IMR-90 (cell line): ENCODE results near the gene CASP7. TPM values are rescaled to one million over a fixed set of nuclear protein-coding genes. Genes with fewer than 3 reads are reported as not detected.

Source experiments
- ATAC-seq: fragments of 200-7000 bp; cut with Tn5 transposase; 2 replicates; pipeline ENCODE4 v1.9.1; 2020; ENCODE audit warnings: low read depth, mild to moderate bottlenecking, moderate library complexity
- BruUV-seq: library from RNA; stranded (reverse); fragments of 400-500 nt; replicated peaks from 2 replicates; lab custom pipeline; 2021; lab: Mats Ljungman, UMichigan
- CTCF ChIA-PET: fragments of 300-600 bp; formaldehyde crosslinking; extraction: SDS; loops from one replicate; lab custom pipeline; 2021; ENCODE audit warnings: antibody characterized with exemption; lab: Yijun Ruan, JAX
- POLR2A ChIA-PET: fragments of 300-600 bp; sonication (Branson Sonifier 250); formaldehyde crosslinking; loops from one replicate; lab custom pipeline; 2022; ENCODE audit warnings: antibody characterized with exemption; ENCODE audit not compliant: unreplicated experiment; lab: Charles Lee
- DNase-seq: peaks from one replicate; pipeline ENCODE4 v3.0.0; 2013
- H2AFZ ChIP-seq: replicated peaks from 2 replicates; pipeline ENCODE3; 2013; ENCODE audit warnings: low read length, mild to moderate bottlenecking; ENCODE audit not compliant: poor library complexity
- H2AK5ac ChIP-seq: 2 replicates; pipeline ENCODE4 v1.6.1; 2013; ENCODE audit warnings: low read depth, low read length, inconsistent platforms
- H2AK9ac ChIP-seq: replicated peaks from 2 replicates; pipeline ENCODE3; 2013; ENCODE audit warnings: mild to moderate bottlenecking, low read depth, low read length, moderate library complexity; ENCODE audit not compliant: poor library complexity
- H2BK120ac ChIP-seq: 2 replicates; pipeline ENCODE4 v1.6.1; 2013; ENCODE audit warnings: low read depth, low read length, inconsistent platforms
- H2BK15ac ChIP-seq: 3 replicates; pipeline ENCODE4 v1.6.1; 2013; ENCODE audit warnings: low read depth, low read length, inconsistent platforms
- H2BK20ac ChIP-seq: 2 replicates; pipeline ENCODE4 v1.6.1; 2013; ENCODE audit warnings: low read depth, mild to moderate bottlenecking, inconsistent platforms, low read length, moderate library complexity
- H2BK5ac ChIP-seq: 2 replicates; pipeline ENCODE4 v1.6.1; 2013; ENCODE audit warnings: mild to moderate bottlenecking, low read depth, low read length, inconsistent platforms; ENCODE audit not compliant: poor library complexity, severe bottlenecking
- H3K14ac ChIP-seq: replicated peaks from 2 replicates; pipeline ENCODE4 v1.6.1; 2013; ENCODE audit warnings: low read depth, low read length, inconsistent platforms
- H3K18ac ChIP-seq: 2 replicates; pipeline ENCODE4 v1.6.1; 2013; ENCODE audit warnings: low read depth, low read length, control low read depth
- H3K23ac ChIP-seq: 2 replicates; pipeline ENCODE4 v1.6.1; 2013; ENCODE audit warnings: low read depth, low read length, inconsistent platforms
- H3K27ac ChIP-seq: 2 replicates; pipeline ENCODE4 v1.5.1; 2013; ENCODE audit warnings: mild to moderate bottlenecking, control low read depth, low read length; ENCODE audit not compliant: insufficient read depth
- H3K27me3 ChIP-seq: 2 replicates; pipeline ENCODE4 v1.6.1; 2013; ENCODE audit warnings: low read length; ENCODE audit not compliant: control insufficient read depth, insufficient read depth
- H3K36me3 ChIP-seq: 2 replicates; pipeline ENCODE4 v1.6.1; 2013; ENCODE audit warnings: low read length, mixed read lengths; ENCODE audit not compliant: control insufficient read depth, insufficient read depth
- H3K4ac ChIP-seq: 2 replicates; pipeline ENCODE4 v1.6.1; 2013; ENCODE audit warnings: low read depth, low read length, inconsistent platforms
- H3K4me1 ChIP-seq: 2 replicates; pipeline ENCODE4 v1.6.1; 2013; ENCODE audit warnings: low read length, mixed read lengths; ENCODE audit not compliant: control insufficient read depth, insufficient read depth
- H3K4me2 ChIP-seq: 2 replicates; pipeline ENCODE4 v1.6.1; 2013; ENCODE audit warnings: low read depth, mild to moderate bottlenecking, control low read depth, low read length, moderate library complexity
- H3K4me3 ChIP-seq: 2 replicates; pipeline ENCODE4 v1.5.1; 2013; ENCODE audit warnings: low read depth, mild to moderate bottlenecking, control low read depth, low read length, moderate library complexity; ENCODE audit not compliant: insufficient read depth
- H3K56ac ChIP-seq: 2 replicates; pipeline ENCODE4 v1.6.1; 2013; ENCODE audit warnings: low read length, inconsistent platforms; ENCODE audit not compliant: insufficient read depth; ENCODE audit errors: extremely low read depth
- H3K79me1 ChIP-seq, 2 experiments: 2 replicates each; pipeline ENCODE4 v1.6.1; 2013; ENCODE audit warnings: low read length in 2 of 2, inconsistent platforms in 1 of 2, low read depth in 1 of 2
- H3K9ac ChIP-seq: 2 replicates; pipeline ENCODE4 v1.6.1; 2013; ENCODE audit warnings: low read depth, low read length, control low read depth
- H3K9me1 ChIP-seq: 2 replicates; pipeline ENCODE4 v1.6.1; 2013; ENCODE audit warnings: low read length, inconsistent platforms; ENCODE audit not compliant: insufficient read depth
- H3K9me3 ChIP-seq: 2 replicates; pipeline ENCODE4 v1.6.1; 2013; ENCODE audit warnings: low read length; ENCODE audit not compliant: control insufficient read depth, insufficient read depth
- H4K20me1 ChIP-seq: 2 replicates; pipeline ENCODE4 v1.6.1; 2013; ENCODE audit warnings: low read length, inconsistent platforms; ENCODE audit not compliant: insufficient read depth
- H4K5ac ChIP-seq: 2 replicates; pipeline ENCODE4 v1.6.1; 2013; ENCODE audit warnings: mild to moderate bottlenecking, low read depth, low read length, control low read depth
- H4K8ac ChIP-seq, 2 experiments: 2 replicates each; pipeline ENCODE4 v1.6.1; 2013; ENCODE audit warnings: low read depth in 2 of 2, low read length in 2 of 2, control low read depth in 1 of 2, inconsistent platforms in 1 of 2
- H4K91ac ChIP-seq: 2 replicates; pipeline ENCODE4 v1.6.1; 2013; ENCODE audit warnings: low read depth, low read length, inconsistent platforms; ENCODE audit not compliant: insufficient read depth
- NFE2L2 ChIP-seq: fragments of 150-350 bp; IDR thresholded peaks from 2 replicates; pipeline ENCODE4 v1.6.1; 2016; ENCODE audit warnings: low read depth, mild to moderate bottlenecking, low read length
- RFX5 ChIP-seq: IDR thresholded peaks from 2 replicates; pipeline ENCODE4 v1.8.0; 2012; ENCODE audit warnings: low read depth, mild to moderate bottlenecking, low read length, moderate library complexity
- SMC3 ChIP-seq: fragments of 150-350 bp; IDR thresholded peaks from 2 replicates; pipeline ENCODE4 v1.6.1; 2016; ENCODE audit warnings: low read depth, mild to moderate bottlenecking, antibody characterized with exemption, low read length, moderate library complexity
- WGBS, 2 experiments: methylation state at CpG; one replicate each; pipeline versions ENCODE4 v1.1.5 to v1.1.7; 2013; ENCODE audit warnings: missing lambda C conversion rate in 2 of 2; ENCODE audit not compliant: insufficient read length in 1 of 2; ENCODE audit errors: extremely low coverage in 2 of 2; 5-methylcytosine and 5-hydroxymethylcytosine counted together
- dilution Hi-C: fragments of 300-500 bp; cut with HindIII; formaldehyde crosslinking; loops from one replicate; pipeline ENCODE4 v1.14.3; 2018; ENCODE audit warnings: low sequenced_read_pairs; ENCODE audit not compliant: unreplicated experiment
- in situ Hi-C: fragments of 300-500 bp; cut with MboI; formaldehyde crosslinking; loops from 3 replicates; pipeline ENCODE4 v1.14.3; 2019; ENCODE audit warnings: low sequenced_read_pairs, inconsistent platforms, mixed read lengths
- intact Hi-C: fragments of 100-400 bp; cut with micrococcal nuclease; formaldehyde crosslinking; loops from 2 replicates; pipeline ENCODE4 v1.10.0; 2022
- polyA plus RNA-seq, 3 experiments: library from polyadenylated mRNA; depleted of rRNA; stranded (reverse); fragments of >200 nt; gene quantifications; 2 replicates each; pipeline ENCODE4 v1.2.3, GENCODE V29; 2012; ENCODE audit warnings: low replicate concordance in 1 of 3
- total RNA-seq: library from RNA; depleted of rRNA; stranded (reverse); fragments of >200 nt; gene quantifications from 2 replicates; pipeline ENCODE4 v1.2.3, GENCODE V29; 2012
- TF ChIP-seq, protein P1 (sequence below): conservative IDR thresholded peaks from 2 replicates; pipeline ENCODE4 v1.5.1; 2012; ENCODE audit warnings: mild to moderate bottlenecking, low read depth, low read length, improper control_type of control experiment

CASP7 gene
- total and polyA plus RNA-seq, 2 of the 4 experiments (the other 2 are of a cell fraction) = 15.1 to 16.7 TPM

GRCh38 chr10:113716109-113716910 is 36.6 kb downstream of the CASP7 start:
- no peak overlapping the region for H3K18ac ChIP-seq
- no peak overlapping the region for H3K23ac ChIP-seq
- no peak overlapping the region for H4K5ac ChIP-seq
- H3K4me3 ChIP-seq = no peak overlapping the region
- no peak overlapping the region for H3K56ac ChIP-seq
- H3K4me2 ChIP-seq = no peak overlapping the region
- in situ Hi-C loops (no loop called here), intact Hi-C loops (no loop called here), dilution Hi-C loops (no loop called here)
- no peaks in the 10 kb centered on the region for H3K4me1 ChIP-seq
- CTCF ChIA-PET = interaction anchor here (1.1 kb wide), 1 partner anchor 12 kb away, joined by 3 read pairs; no protein-coding TSS in a partner anchor
- BruUV-seq = no TSS peak
- no peak overlapping the region for H3K9ac ChIP-seq
- no peak overlapping the region for H2BK5ac ChIP-seq
- H4K8ac ChIP-seq = no peak overlapping the region
- ATAC-seq (no peak), DNase-seq (no peak)
- no peak overlapping the region for H2AFZ ChIP-seq
- POLR2A ChIA-PET = no interaction called here
- H3K14ac ChIP-seq = no peak overlapping the region
- H2AK9ac ChIP-seq = no peak overlapping the region
- H2BK20ac ChIP-seq = no peak overlapping the region
- no peak for TF ChIP-seq RFX5
- TF ChIP-seq NFE2L2 = no peak
- TF ChIP-seq, protein P1, sequence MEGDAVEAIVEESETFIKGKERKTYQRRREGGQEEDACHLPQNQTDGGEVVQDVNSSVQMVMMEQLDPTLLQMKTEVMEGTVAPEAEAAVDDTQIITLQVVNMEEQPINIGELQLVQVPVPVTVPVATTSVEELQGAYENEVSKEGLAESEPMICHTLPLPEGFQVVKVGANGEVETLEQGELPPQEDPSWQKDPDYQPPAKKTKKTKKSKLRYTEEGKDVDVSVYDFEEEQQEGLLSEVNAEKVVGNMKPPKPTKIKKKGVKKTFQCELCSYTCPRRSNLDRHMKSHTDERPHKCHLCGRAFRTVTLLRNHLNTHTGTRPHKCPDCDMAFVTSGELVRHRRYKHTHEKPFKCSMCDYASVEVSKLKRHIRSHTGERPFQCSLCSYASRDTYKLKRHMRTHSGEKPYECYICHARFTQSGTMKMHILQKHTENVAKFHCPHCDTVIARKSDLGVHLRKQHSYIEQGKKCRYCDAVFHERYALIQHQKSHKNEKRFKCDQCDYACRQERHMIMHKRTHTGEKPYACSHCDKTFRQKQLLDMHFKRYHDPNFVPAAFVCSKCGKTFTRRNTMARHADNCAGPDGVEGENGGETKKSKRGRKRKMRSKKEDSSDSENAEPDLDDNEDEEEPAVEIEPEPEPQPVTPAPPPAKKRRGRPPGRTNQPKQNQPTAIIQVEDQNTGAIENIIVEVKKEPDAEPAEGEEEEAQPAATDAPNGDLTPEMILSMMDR = no peak
- TF ChIP-seq SMC3 = no peak
- peaks cover 0 to 20% of the 10 kb centered on the region in 2 experiments; a peak in 3 of 4 replicates for H3K79me1 ChIP-seq
- no peak overlapping the region for H3K4ac ChIP-seq
- H2BK120ac ChIP-seq = no peak overlapping the region
- H3K36me3 ChIP-seq = peaks cover 12% of the 10 kb centered on the region
- peaks cover 4% of the 10 kb centered on the region for H4K20me1 ChIP-seq
- no peak overlapping the region for H2BK15ac ChIP-seq
- no peak overlapping the region for H2AK5ac ChIP-seq
- no peak overlapping the region for H3K27ac ChIP-seq
- no peaks in the 10 kb centered on the region for H3K9me3 ChIP-seq
- WGBS, 2 experiments = no CpG with 5 or more reads among the region's 2 CpGs
- no peaks in the 10 kb centered on the region for H3K27me3 ChIP-seq
- no peak overlapping the region for H4K91ac ChIP-seq
- H3K9me1 ChIP-seq = peaks cover 8% of the 10 kb centered on the region; the same call in 1 of the 2 replicates
